Fibroblast of the conjunctiva (primary cell): ENCODE measurements around the gene NDOR1.

Experiments used
- DNase-seq: peaks from one replicate; pipeline ENCODE4 v3.0.0-alpha.2; 2010; ENCODE audit warnings: low read depth

The NDOR1 gene

DNA sequence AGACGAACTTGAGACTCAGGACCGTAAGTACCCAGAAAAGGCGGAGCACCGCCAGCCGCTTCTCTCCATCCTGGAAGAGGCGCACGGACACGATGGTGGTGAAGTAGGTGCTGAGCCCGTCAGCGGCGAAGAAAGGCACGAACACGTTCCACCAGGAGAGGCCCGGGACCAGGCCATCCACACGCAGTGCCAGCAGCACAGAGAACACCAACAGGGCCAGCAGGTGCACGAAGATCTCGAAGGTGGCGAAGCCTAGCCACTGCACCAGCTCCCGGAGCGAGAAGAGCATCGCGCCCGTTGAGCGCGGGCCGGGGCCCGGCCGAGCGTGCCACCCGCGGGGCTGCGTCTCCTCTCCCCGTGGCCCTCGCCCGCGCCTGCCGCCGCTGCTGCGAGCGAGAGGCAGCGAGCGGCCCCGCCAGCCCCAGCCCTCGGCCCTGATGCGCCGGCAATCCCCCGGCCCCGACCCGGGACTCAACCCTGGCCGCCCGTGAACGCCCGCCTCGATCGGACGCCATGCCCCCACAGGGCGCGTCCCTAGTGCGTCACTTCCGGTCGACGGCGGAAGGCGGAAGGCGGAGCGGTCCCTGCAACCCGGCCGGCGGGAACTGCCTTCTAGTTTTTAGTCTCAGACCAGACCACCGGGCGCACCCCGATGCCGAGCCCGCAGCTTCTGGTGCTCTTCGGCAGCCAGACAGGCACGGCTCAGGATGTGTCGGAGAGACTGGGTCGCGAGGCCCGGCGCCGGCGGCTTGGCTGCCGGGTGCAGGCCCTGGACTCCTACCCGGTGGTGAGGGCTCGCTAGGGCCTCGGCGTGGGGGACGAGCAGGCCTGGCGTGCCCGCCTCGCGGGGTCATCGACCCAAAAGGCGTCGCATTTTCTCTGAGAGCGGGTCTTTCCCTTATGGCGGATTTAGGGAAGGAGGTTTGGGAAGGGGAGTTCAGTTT lies at the start of gene NDOR1, which contains the start of gene TMEM203:
TSS of gene NDOR1 (plus strand) at position 575 of the 944 bp plus-strand sequence. CDS start at position 653, 78 bp downstream.
TSS of gene TMEM203 (minus strand) at position 523 of the 944 bp plus-strand sequence. CDS start at position 289, 234 bp downstream.
- DNase-seq: peak; percentile 28

DNA sequence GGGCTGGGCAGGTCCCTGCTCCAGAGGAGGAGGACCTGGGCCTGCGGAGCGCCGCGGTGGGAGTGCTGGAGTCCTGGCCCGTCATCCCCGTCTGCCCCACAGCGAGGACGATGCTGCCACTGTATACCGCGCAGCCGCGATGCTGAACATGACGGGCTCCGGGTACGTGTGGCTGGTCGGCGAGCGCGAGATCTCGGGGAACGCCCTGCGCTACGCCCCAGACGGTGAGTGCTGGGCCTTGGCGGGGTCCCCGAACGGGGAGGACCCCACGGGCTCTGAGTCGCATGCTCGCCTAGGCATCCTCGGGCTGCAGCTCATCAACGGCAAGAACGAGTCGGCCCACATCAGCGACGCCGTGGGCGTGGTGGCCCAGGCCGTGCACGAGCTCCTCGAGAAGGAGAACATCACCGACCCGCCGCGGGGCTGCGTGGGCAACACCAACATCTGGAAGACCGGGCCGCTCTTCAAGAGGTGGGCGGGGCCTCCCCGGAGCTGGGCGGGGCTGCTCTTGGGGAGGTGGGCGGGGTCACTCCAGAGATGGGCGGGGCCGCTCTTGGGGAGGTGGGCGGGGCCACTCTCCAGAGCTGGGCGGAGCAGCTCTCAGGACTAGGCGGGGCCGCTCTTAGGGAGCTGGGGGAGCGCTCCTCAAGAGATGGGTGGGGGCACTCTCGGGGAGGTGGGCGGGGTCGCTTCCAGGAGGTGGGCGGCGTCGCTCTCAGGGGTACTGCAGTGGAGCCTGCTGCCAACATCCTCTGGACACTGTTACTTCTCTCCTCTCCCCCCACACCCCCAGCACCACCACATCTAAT lies 48.7 kb upstream of the NDOR1 start:
- no peak for DNase-seq

DNA sequence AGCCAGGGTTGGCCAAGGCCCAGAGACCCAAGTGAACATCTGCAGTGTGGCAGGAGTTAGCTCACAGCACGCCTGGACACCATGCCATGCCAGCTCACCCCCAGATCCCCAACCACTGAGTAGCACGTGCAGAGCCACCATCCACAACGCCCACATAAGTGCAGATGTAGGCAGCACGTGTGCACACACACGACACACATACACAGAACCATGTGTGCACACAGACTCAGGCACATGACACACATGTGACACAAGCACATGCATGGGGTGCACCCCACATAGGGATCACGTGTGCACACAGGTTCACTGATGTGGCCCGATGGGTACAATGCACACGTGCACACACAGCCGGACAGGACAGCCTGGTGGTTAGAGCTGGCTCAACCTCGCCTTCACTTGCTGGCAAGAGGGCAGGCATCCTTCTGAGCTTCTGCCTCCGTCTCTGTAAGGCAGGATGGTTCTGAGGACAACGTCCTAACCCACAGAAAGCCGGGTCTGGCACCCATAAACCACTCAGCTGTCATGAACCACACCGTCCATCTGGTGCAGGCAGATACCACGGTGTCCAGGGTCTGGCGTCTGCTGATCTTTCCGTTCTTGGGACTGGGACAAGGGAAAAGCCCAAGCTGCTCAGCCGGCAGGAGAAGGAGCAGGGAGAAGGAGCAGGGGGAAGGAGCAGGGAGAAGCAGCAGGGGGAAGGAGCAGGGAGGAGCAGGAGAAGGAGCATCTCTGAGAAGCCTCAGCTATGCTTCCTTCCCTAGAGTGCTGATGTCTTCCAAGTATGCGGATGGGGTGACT lies 47.7 kb upstream of the NDOR1 start:
- DNase-seq: no peak

DNA sequence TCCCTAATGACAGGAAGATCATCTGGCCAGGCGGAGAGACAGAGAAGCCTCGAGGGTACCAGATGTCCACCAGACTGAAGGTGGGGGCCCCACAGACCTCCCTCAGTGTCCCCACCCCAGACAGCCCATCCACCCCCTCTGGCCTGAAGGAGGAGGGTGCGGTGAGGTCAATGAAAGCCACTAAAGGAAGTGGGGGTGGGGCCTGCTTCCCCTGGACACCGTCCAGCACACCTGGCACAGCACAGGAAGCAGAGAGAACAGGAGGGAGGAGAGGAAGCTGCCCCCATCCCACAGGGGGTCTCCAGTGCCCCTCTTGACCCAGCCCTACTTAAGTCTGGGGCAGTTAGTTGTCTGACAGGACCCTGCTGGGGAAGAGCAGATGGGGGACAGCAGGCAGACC lies 46.9 kb upstream of the NDOR1 start:
- no peak for DNase-seq

DNA sequence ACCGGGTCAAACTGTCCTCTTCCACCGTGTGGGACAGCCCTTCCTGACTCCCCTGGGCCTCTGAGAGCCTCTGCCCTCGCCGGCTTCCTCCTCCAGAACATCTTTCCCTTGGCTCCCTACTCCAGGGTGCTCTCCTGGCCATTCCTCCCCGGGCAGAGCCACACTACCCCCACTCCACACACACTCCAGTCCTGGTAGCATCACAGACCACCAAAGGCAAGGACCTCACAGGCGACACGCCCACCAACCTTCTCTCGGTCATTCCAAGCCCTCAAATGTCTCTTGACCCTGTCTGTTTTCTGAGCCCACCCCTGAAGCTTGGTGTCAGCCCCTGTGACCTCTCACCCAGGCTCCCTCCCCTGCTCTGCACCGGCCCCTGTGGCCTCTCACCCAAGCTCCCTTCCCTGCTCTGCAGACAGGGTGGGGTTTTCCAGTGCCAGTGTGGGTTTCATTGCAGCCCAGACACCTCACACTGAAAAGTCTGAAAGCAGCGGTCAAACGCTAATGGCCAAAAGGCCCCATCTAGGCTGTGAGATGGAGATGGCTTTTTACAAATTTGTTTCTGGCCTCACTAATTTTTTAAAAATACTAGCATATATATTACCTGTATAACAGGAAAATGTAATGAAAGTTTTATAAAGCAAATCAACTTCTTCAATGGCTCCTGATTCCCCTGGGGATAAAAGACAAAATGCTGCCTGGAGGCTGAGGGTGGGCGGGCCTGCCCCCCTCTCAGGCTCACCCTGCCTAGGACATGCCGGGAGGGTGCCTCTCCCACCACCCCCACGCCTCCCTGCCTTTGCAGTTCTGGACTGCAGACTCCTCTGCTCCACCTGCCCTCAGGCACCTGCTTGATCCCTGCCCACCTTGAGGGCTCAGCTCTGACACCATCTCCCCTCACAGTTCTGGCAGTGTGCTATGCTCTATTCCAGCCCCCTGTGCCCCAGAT lies 46.1 kb upstream of the NDOR1 start:
- no peak for DNase-seq

DNA sequence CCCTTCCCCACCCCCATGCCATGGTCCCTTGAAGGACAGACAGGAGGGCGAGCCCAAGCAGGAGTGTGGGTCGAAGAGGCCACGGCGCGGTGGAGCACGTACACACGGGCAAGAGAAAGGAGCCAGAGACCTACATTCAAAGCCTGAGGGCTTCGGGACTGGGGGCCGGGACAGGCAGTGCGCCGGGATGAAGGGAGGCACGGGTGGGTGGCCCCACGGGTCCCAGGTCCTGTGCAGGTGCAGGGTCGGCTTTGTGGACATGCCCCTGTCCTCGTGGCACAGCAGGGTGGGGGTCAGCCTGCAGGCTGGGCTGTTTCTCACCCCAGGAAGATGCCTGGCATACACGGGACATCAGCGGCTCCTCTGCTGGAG lies 45.5 kb upstream of the NDOR1 start:
- DNase-seq: no peak

DNA sequence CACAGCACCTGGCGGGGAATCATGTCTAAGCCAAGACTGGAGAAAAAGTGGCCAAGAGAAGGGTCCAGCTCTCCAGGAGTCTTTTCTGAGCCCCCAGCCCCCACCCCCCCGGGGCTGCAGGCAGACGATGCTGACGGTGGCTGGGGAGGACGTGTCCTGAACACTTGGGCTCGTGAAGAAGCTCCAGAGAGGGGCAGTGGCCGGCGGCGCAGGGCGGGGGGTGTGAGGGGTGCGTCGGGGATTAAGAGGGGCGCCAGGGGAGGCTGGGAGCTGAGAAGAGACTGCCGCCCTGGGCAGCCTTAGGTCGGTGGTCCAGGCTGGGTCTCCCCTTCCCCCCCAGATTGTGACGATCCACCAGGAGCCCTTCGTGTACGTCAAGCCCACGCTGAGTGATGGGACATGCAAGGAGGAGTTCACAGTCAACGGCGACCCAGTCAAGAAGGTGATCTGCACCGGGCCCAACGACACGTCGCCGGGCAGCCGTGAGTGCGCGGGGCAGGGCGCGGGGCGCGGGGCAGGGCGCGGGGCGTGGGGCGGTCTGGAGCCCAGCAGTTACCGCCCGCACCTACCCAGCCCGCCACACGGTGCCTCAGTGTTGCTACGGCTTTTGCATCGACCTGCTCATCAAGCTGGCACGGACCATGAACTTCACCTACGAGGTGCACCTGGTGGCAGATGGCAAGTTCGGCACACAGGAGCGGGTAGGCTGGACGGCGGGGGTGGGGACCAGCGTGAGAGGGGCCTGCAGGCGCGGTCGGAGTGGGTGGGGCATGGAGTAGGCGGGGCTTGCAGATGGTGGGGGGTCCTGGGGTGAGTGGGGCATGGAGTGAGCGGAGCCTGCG lies 44.6 kb upstream of the NDOR1 start:
- no peak for DNase-seq

DNA sequence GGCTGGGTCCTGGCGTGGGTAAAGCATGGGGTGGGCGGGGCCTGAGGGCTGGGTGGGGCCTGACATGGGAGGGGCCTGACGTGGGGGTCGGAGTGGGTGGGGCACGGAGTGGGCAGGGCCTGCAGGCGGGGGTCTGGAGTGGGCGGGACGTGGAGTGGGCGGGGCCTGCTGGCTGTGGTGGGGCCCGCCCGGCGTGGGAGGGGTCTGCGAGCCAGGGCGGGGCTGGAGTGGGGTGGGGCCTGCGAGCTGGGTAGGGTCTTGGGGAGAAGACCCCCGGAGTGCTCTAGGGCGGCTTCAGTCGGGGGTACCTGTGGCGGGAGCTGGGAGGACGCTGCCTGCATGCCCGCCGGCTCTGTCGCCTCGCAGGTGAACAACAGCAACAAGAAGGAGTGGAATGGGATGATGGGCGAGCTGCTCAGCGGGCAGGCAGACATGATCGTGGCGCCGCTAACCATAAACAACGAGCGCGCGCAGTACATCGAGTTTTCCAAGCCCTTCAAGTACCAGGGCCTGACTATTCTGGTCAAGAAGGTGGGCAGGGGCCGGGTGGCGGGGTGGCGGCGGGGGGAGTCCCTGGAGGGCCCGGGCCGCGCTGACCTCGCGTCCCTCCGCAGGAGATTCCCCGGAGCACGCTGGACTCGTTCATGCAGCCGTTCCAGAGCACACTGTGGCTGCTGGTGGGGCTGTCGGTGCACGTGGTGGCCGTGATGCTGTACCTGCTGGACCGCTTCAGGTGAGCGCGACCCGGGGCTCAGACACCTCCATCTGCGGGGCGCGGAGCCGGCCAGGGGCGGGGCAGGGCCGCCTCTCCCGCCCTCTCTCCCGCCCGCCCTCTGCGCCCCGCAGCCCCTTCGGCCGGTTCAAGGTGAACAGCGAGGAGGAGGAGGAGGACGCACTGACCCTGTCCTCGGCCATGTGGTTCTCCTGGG lies 43.7 kb upstream of the NDOR1 start:
- DNase-seq: no peak

DNA sequence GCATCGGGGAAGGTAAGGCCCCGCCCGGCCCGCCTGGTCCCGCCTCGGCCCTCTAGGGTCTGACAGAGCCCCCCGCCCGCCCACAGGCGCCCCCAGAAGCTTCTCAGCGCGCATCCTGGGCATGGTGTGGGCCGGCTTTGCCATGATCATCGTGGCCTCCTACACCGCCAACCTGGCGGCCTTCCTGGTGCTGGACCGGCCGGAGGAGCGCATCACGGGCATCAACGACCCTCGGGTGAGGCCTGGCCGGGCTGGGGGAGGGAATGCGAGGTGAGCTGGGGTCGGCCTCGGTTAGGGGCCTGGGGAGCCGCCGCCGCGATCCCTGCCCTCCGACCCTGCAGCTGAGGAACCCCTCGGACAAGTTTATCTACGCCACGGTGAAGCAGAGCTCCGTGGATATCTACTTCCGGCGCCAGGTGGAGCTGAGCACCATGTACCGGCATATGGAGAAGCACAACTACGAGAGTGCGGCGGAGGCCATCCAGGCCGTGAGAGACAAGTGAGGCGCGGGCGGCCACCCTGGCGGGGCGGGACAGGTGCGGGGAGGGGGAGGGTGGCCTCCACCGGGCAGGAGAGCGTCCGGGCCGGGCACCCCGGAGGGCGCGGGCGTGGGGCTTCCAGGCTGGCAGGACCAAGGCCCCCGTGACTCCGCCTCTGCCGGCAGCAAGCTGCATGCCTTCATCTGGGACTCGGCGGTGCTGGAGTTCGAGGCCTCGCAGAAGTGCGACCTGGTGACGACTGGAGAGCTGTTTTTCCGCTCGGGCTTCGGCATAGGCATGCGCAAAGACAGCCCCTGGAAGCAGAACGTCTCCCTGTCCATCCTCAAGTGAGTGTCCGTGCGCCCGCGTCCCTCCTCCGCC lies 42.8 kb upstream of the NDOR1 start:
- DNase-seq: no peak

DNA sequence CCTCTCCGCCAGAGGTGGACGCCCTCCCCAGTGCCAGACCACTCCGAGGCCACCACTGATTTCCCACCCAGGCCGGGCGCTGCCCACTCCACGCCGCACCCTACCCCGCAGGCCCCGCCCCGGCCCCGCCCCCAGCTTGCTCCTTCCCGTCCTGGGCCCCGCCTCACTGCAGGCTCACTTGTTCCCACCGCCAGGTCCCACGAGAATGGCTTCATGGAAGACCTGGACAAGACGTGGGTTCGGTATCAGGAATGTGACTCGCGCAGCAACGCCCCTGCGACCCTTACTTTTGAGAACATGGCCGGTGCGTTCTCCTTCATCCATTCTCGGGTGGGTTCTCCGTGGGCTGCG lies 42.2 kb upstream of the NDOR1 start:
- DNase-seq: no peak

DNA sequence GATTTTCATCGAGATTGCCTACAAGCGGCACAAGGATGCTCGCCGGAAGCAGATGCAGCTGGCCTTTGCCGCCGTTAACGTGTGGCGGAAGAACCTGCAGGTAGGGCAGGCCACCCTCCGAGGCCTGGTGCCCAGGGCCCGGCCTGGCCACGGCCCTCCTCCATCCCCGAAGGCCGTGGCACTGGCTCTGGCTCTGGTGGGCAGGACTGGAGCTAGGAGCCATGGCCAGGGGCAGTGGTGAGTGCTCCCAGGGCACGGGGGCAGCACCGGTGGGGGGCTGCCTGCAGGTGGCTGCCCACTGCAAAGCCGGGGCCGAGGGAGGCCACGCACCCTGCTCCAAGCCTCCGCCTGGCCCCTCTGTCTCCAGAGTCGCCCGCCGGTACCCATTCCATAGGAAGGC lies 41.7 kb upstream of the NDOR1 start:
- no peak for DNase-seq

DNA sequence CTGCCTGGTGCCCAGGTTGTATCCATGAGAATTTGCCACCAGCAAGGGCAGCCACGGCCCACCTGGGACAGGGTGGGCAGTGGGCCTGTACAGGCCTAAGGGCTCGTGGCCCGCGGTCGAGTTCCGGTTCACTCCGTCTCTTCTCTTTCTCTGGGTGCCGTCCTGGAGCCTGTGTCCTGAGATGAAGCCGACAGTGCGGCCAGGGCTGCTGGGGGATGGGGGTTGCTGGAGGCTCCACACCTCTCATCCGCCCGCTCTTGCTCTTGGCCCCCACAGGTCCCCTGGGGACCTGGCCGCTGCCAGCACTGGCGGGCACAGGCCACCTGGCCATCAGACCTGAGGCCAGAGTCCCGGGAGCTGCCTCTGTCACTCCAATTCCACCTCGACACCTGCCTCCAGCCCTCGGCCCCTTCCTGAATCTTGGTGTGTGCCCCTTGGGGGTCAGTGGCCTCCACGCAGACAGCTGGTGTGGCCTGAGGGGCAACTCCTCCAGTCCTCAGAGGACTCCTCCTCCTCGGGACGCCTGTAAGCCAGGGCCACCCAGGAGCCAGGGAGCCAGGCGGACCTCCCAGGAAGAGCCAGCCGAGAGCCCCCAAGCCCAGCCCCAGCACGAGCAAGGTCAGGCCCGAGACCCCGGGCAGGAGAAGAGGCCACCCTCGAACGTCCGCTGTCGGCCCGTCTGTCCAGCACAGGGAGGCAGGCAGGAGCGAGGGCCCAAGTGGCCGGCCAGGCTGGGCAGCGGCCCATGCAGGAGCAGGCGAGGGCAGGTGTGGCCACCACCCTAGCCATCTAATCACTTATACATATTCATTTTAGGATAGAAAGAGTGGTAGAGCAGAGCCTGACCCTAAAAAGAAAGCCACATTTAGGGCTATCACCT lies 40.9 kb upstream of the NDOR1 start:
- no peak for DNase-seq

DNA sequence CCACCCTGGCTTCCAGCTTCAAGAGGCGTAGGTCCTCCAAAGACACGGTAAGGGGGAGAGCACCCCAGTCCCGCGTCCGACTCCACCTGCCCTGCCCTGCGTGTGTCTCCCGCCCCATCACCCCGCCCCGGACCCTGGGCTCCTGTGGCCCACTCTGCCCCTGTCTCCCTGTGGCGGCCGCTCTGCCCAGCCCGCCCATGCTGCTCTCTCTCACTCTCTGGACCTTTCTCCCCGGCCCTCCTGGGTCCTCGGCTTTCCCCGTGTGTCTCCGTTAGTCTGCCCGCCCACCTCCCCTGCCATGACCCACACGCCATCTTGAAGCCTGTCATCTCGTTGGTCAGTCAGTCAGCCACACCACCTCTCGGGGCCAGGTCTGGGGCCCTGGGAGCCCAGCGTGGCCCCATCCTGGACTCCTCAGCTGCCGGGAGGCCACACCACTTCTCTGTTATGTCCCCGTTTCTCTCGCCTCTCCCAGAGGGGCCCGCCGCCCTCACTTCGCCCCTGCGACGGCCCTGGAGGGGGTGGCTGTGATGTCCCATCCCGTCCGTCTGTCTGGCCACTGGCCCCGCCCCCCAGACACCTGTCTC lies 40.2 kb upstream of the NDOR1 start:
- DNase-seq: no peak

DNA sequence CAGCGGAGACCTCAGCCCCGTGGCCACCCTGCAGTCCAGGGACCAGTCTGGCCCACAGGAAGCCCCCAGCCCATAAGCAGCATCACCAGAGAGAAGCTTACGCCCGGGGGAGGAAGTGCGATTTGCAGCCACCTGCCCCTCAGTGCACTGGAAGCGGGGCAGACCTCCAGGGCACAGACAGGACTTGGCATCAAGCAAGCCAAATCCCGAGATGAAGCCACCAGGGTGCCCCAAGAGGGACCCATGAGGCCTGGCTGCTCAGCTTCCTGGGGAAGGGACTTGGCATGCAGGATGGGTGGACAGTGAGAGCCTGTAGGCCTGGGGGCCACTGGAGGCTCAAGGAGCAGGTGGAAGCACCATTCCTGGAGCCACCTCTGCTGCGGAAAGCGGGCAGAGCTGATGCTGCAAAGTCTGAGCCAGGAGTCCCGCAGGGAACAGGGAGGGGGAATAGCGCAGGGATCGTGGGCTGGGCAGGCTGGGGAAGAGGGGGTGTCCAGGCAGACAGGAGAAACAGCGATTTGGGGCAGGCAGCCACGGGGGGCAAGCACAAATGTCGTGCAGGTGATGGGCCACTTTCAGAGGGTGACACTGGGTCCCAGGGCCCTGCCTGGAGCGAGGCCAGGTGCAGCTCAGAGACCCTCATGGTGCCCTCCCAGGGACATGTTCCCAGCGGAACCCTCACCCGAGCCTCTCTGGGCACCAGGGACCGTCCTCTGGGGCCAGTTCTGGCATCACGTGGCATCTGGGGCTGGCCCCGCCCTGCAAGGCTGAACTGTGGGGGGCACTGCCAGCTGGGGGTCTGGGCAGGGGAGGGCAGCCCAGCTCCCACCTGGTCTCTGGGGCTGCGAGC lies 38.9 kb upstream of the NDOR1 start:
- DNase-seq: no peak

DNA sequence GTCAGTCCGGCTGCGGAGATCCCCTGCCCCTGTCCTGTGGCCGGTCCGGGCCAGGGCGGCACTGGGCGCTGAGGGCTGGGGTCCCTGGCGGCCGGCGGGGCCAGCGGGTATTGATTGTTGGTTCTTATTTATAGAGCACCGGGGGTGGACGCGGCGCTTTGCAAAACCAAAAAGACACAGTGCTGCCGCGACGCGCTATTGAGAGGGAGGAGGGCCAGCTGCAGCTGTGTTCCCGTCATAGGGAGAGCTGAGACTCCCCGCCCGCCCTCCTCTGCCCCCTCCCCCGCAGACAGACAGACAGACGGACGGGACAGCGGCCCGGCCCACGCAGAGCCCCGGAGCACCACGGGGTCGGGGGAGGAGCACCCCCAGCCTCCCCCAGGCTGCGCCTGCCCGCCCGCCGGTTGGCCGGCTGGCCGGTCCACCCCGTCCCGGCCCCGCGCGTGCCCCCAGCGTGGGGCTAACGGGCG lies 38.2 kb upstream of the NDOR1 start:
- no peak for DNase-seq
